H1 (cell line): ENCODE measurements around the gene JAM2. TPM values are rescaled to one million over a fixed set of nuclear protein-coding genes. Genes with fewer than 3 reads are reported as not detected.

Experiments
- CTCF ChIA-PET: fragments of 300-600 bp; sonication (Branson Sonifier 250); formaldehyde crosslinking; loops from one replicate; lab custom pipeline; 2021; ENCODE audit not compliant: partially characterized antibody; lab: Charles Lee
- POLR2A ChIA-PET: fragments of 300-600 bp; sonication (Branson Sonifier 250); formaldehyde crosslinking; loops from one replicate; lab custom pipeline; 2021; ENCODE audit warnings: inconsistent platforms; ENCODE audit not compliant: partially characterized antibody; lab: Charles Lee
- DNase-seq, 2 experiments: peaks; one replicate each; pipeline versions ENCODE4 v3.0.0 to v3.0.0-alpha.2; 2010 to 2022; ENCODE audit warnings: low spot score in 2 of 2, low read depth in 1 of 2, mixed read lengths in 1 of 2
- FAIRE-seq: peaks from 2 replicates; lab custom pipeline; 2011; peaks lifted over from hg19 to GRCh38; lab: Jason Lieb, UNC
- H2AFZ ChIP-seq: 2 replicates; pipeline ENCODE4 v1.8.1; 2012; ENCODE audit warnings: low read length, inconsistent platforms
- H2AK5ac ChIP-seq: 2 replicates; pipeline ENCODE4 v1.6.1; 2013; ENCODE audit warnings: low read depth, low read length
- H2BK120ac ChIP-seq: replicated peaks from 2 replicates; pipeline ENCODE3; 2013; ENCODE audit warnings: low read depth, low read length, inconsistent platforms
- H2BK12ac ChIP-seq: 2 replicates; pipeline ENCODE4 v1.6.1; 2013; ENCODE audit warnings: low read depth, low read length
- H2BK15ac ChIP-seq: 2 replicates; pipeline ENCODE4 v1.6.1; 2013; ENCODE audit warnings: low read length
- H2BK20ac ChIP-seq: 2 replicates; pipeline ENCODE4 v1.6.1; 2013; ENCODE audit warnings: low read length
- H2BK5ac ChIP-seq: 2 replicates; pipeline ENCODE4 v1.6.1; 2013; ENCODE audit warnings: low read depth, low read length
- H3K14ac ChIP-seq: 2 replicates; pipeline ENCODE4 v1.6.1; 2013; ENCODE audit warnings: inconsistent platforms; ENCODE audit not compliant: insufficient read length
- H3K18ac ChIP-seq: 2 replicates; pipeline ENCODE4 v1.6.1; 2013; ENCODE audit warnings: low read length; ENCODE audit errors: extremely low read depth
- H3K23ac ChIP-seq: 2 replicates; pipeline ENCODE4 v1.6.1; 2013; ENCODE audit warnings: inconsistent platforms; ENCODE audit not compliant: insufficient read length
- H3K23me2 ChIP-seq: 2 replicates; pipeline ENCODE4 v1.6.1; 2013; ENCODE audit warnings: low read depth, low read length
- H3K27ac ChIP-seq: 2 replicates; pipeline ENCODE4 v1.6.1; 2011; ENCODE audit warnings: low read depth, low read length, inconsistent platforms
- H3K27me3 ChIP-seq, 4 experiments: replicated peaks in 1 of 4; 1 replicate in 1 of 4; 2 replicates in 3 of 4; pipeline versions ENCODE4 v1.6.1 to v1.8.1; 2011 to 2013; ENCODE audit warnings: low read length in 3 of 4, mild to moderate bottlenecking in 3 of 4, inconsistent platforms in 2 of 4, mixed read lengths in 2 of 4, moderate library complexity in 1 of 4; ENCODE audit not compliant: control insufficient read depth in 3 of 4, insufficient read depth in 3 of 4; ENCODE audit errors: extremely low read depth in 1 of 4
- H3K36me3 ChIP-seq, 4 experiments: 2 replicates each; pipeline versions ENCODE4 v1.6.1 to v1.8.1; 2011 to 2013; ENCODE audit warnings: mild to moderate bottlenecking in 4 of 4, low read length in 3 of 4, moderate library complexity in 2 of 4, control low read depth in 1 of 4, inconsistent platforms in 1 of 4; ENCODE audit not compliant: insufficient read depth in 4 of 4, control insufficient read depth in 2 of 4
- H3K4ac ChIP-seq: replicated peaks from 2 replicates; pipeline ENCODE3; 2013; ENCODE audit warnings: low read length, low read depth, mixed read lengths, inconsistent platforms; ENCODE audit not compliant: insufficient read length
- H3K4me1 ChIP-seq, 4 experiments: replicated peaks in 1 of 4; 1 replicate in 1 of 4; 2 replicates in 3 of 4; pipeline versions ENCODE4 v1.6.1 to v1.8.1; 2011 to 2013; ENCODE audit warnings: low read length in 3 of 4, inconsistent platforms in 2 of 4, mixed read lengths in 1 of 4; ENCODE audit not compliant: insufficient read depth in 4 of 4, control insufficient read depth in 3 of 4
- H3K4me2 ChIP-seq, 2 experiments: 2 replicates each; pipeline versions ENCODE4 v1.6.1 to v1.8.1; 2011 to 2013; ENCODE audit warnings: low read depth in 2 of 2, low read length in 2 of 2, control low read depth in 1 of 2, inconsistent platforms in 1 of 2, mild to moderate bottlenecking in 1 of 2; ENCODE audit not compliant: insufficient read depth in 1 of 2
- H3K4me3 ChIP-seq, 4 experiments: fragments of 200-600, 300-600 bp in 1 of 4; sonication (generic), shearing (Covaris generic), sonication (Bioruptor Twin) in 1 of 4; 2 replicates each; pipeline versions ENCODE4 v1.5.1 to v1.8.1; 2011 to 2016; ENCODE audit warnings: low read length in 4 of 4, low read depth in 3 of 4, control low read depth in 2 of 4, inconsistent platforms in 2 of 4, mild to moderate bottlenecking in 2 of 4, mixed read lengths in 1 of 4, moderate library complexity in 1 of 4; ENCODE audit not compliant: insufficient read depth in 2 of 4; ENCODE audit errors: extremely low read depth in 1 of 4
- H3K56ac ChIP-seq: replicated peaks from 2 replicates; pipeline ENCODE3; 2013; ENCODE audit warnings: low read depth, mild to moderate bottlenecking, mixed read lengths, low read length, inconsistent platforms; ENCODE audit not compliant: insufficient read length
- H3K79me1 ChIP-seq: 2 replicates; pipeline ENCODE4 v1.6.1; 2013; ENCODE audit warnings: low read depth, low read length, control low read depth
- H3K79me2 ChIP-seq, 2 experiments: 2 replicates each; pipeline versions ENCODE4 v1.6.1 to v1.8.1; 2012 to 2013; ENCODE audit warnings: low read length in 2 of 2, mild to moderate bottlenecking in 2 of 2, inconsistent platforms in 1 of 2; ENCODE audit not compliant: insufficient read depth in 2 of 2, control insufficient read depth in 1 of 2
- H3K9ac ChIP-seq, 4 experiments: replicated peaks in 1 of 4; 1 replicate in 1 of 4; 2 replicates in 3 of 4; pipeline versions ENCODE4 v1.6.1 to v1.8.1; 2011 to 2013; ENCODE audit warnings: low read depth in 3 of 4, low read length in 3 of 4, control low read depth in 2 of 4, mild to moderate bottlenecking in 2 of 4, moderate library complexity in 2 of 4, inconsistent platforms in 1 of 4; ENCODE audit errors: extremely low read depth in 1 of 4
- H3K9me3 ChIP-seq, 2 experiments: 2 replicates each; pipeline versions ENCODE4 v1.6.1 to v1.8.1; 2012 to 2013; ENCODE audit warnings: mild to moderate bottlenecking in 2 of 2, moderate library complexity in 2 of 2, control low read depth in 1 of 2, inconsistent platforms in 1 of 2, low read depth in 1 of 2, low read length in 1 of 2, mixed read lengths in 1 of 2; ENCODE audit not compliant: insufficient read depth in 2 of 2
- H4K20me1 ChIP-seq, 2 experiments: replicated peaks in 1 of 2; 2 replicates each; pipeline versions ENCODE3 to v1.8.1; 2011 to 2013; ENCODE audit warnings: inconsistent platforms in 2 of 2, low read length in 2 of 2, mild to moderate bottlenecking in 1 of 2; ENCODE audit not compliant: insufficient read depth in 2 of 2, control insufficient read depth in 1 of 2
- H4K5ac ChIP-seq: 2 replicates; pipeline ENCODE4 v1.6.1; 2013; ENCODE audit warnings: low read length, low read depth, mixed read lengths, inconsistent platforms; ENCODE audit not compliant: insufficient read length
- H4K8ac ChIP-seq: 2 replicates; pipeline ENCODE4 v1.8.0; 2013; ENCODE audit warnings: mild to moderate bottlenecking, moderate library complexity, low read length, inconsistent platforms; ENCODE audit not compliant: insufficient read depth; ENCODE audit errors: extremely low read depth
- H4K91ac ChIP-seq: replicated peaks from 2 replicates; pipeline ENCODE3; 2013; ENCODE audit warnings: low read length, mixed read lengths, inconsistent platforms; ENCODE audit not compliant: insufficient read length
- BRCA1 ChIP-seq: IDR thresholded peaks from 2 replicates; pipeline ENCODE4 v1.6.1; 2012; ENCODE audit warnings: low read depth, low read length, improper control_type of control experiment
- CHD1 ChIP-seq: IDR thresholded peaks from 2 replicates; pipeline ENCODE4 v1.6.1; 2012; ENCODE audit warnings: low read depth, low read length, improper control_type of control experiment
- E2F6 ChIP-seq: IDR thresholded peaks from 2 replicates; pipeline ENCODE4 v1.6.1; 2012; ENCODE audit warnings: inconsistent platforms
- GTF2F1 ChIP-seq: IDR thresholded peaks from 2 replicates; pipeline ENCODE4 v1.6.1; 2012; ENCODE audit warnings: low read depth, low read length, improper control_type of control experiment, borderline replicate concordance
- JUN ChIP-seq: IDR thresholded peaks from 2 replicates; pipeline ENCODE4 v1.6.1; 2011; ENCODE audit warnings: low read depth, mild to moderate bottlenecking, improper control_type of control experiment, low read length
- KDM1A ChIP-seq: fragments of 200-600, 300-600 bp; sonication (generic); IDR thresholded peaks from 2 replicates; pipeline ENCODE4 v1.7.1; 2016; ENCODE audit warnings: mild to moderate bottlenecking, low read length, borderline replicate concordance
- PHF8 ChIP-seq: fragments of 200-600 bp; sonication (generic); conservative IDR thresholded peaks from 2 replicates; pipeline ENCODE4 v1.7.1; 2012; ENCODE audit warnings: low read depth, mild to moderate bottlenecking, inconsistent platforms, low read length, moderate library complexity
- POLR2A ChIP-seq, 2 experiments: IDR thresholded peaks; 1 replicate in 1 of 2; 2 replicates in 1 of 2; pipeline ENCODE4 v1.6.1; 2011; ENCODE audit warnings: low read depth in 2 of 2, low read length in 2 of 2, mild to moderate bottlenecking in 2 of 2; ENCODE audit errors: control extremely low read depth in 1 of 2
- RBBP5 ChIP-seq: IDR thresholded peaks from 2 replicates; pipeline ENCODE4 v1.7.1; 2012; ENCODE audit warnings: low read depth, mild to moderate bottlenecking, inconsistent platforms, low read length, moderate library complexity, borderline replicate concordance
- RNF2 ChIP-seq: fragments of 200-900, 300-1000 bp; sonication (generic); IDR thresholded peaks from 2 replicates; pipeline ENCODE4 v1.7.1; 2016; ENCODE audit warnings: borderline replicate concordance, low read depth, mild to moderate bottlenecking, antibody characterized with exemption, low read length; ENCODE audit not compliant: poor library complexity, severe bottlenecking; ENCODE audit errors: missing control alignments
- RXRA ChIP-seq: IDR thresholded peaks from 2 replicates; pipeline ENCODE4 v1.6.1; 2011; ENCODE audit warnings: low read depth, mild to moderate bottlenecking, low read length, moderate library complexity; ENCODE audit not compliant: insufficient read depth
- SIX5 ChIP-seq: IDR thresholded peaks from 2 replicates; pipeline ENCODE4 v1.6.1; 2011; ENCODE audit warnings: mild to moderate bottlenecking, low read depth, low read length
- WGBS, 2 experiments: shearing (Covaris generic) in 1 of 2; methylation state at CpG; one replicate each; pipeline versions ENCODE4 v1.1.6 to v1.1.7; 2013 to 2015; ENCODE audit warnings: low lambda C conversion rate in 2 of 2, mixed read lengths in 2 of 2, inconsistent platforms in 1 of 2, low coverage in 1 of 2, missing lambda C conversion rate in 1 of 2; ENCODE audit not compliant: insufficient replicate concordance in 2 of 2, insufficient coverage in 1 of 2, insufficient read length in 1 of 2; ENCODE audit errors: extremely low coverage in 1 of 2, missing lambda C conversion rate in 1 of 2; 5-methylcytosine and 5-hydroxymethylcytosine counted together
- polyA plus RNA-seq, 7 experiments: library from polyadenylated mRNA; depleted of rRNA in 3 of 7; stranded (reverse) in 5 of 7; unstranded in 2 of 7; fragments of >200 nt in 5 of 7; fragments of 200-250 nt in 2 of 7; gene quantifications; 1 replicate in 5 of 7; 2 replicates in 1 of 7; 4 replicates in 1 of 7; pipeline versions ENCODE4 v1.2.1 to v1.2.3, GENCODE V29; 2011 to 2013; ENCODE audit warnings: missing spikeins in 2 of 7, mixed read lengths in 2 of 7
- total RNA-seq: library from RNA; stranded (reverse); fragmentation: NEBNext Ultra II Directional; extraction: Animal tissue kit (Norgen Biotek cat#: 25700); gene quantifications from 2 replicates; pipeline ENCODE4 v1.2.1, GENCODE V29; 2021

JAM2 gene
- total and polyA plus RNA-seq, 2 of the 8 experiments (the other 6 are each of a cell fraction or from before 2014, with no cell fraction given), result 4.9 to 9.5 TPM

- WGBS, 2 experiments, result 87% methylated on average over 9 of the region's 9 CpGs; no CpG with 5 or more reads in 1 of the 2 experiments
- no peak for FAIRE-seq
- no peak for TF ChIP-seq SIX5
- no peak for TF ChIP-seq RNF2
- no peak for TF ChIP-seq CHD1
- TF ChIP-seq E2F6, result no peak
- no peak for TF ChIP-seq PHF8
- TF ChIP-seq RBBP5, result no peak
- no peak for TF ChIP-seq JUN
- no peak for TF ChIP-seq GTF2F1
- no peak for TF ChIP-seq KDM1A
- no peak for TF ChIP-seq BRCA1
- TF ChIP-seq RXRA, result no peak
- TF ChIP-seq POLR2A (IDR thresholded peaks at IDR 0.05; ENCODE audit: control extremely low read depth in 1 of 2, low read depth in 2 of 2, low read length in 2 of 2), result no peak
Measured at GRCh38 chr21:25688275-25689155, 49.5 kb downstream of the JAM2 start.

More at GRCh38 chr21:25688275-25689155, 49.5 kb downstream of the JAM2 start:
- H4K20me1 ChIP-seq, result no peaks in the 10 kb centered on the region
- H2BK12ac ChIP-seq, result no peak overlapping the region
- H3K4me3 ChIP-seq, result no peak overlapping the region
- no peaks in the 10 kb centered on the region for H3K27me3 ChIP-seq
- no peak overlapping the region for H2AK5ac ChIP-seq
- H3K9me3 ChIP-seq, result no peaks in the 10 kb centered on the region
- no peak overlapping the region for H3K4me2 ChIP-seq
- no peak for DNase-seq
- H3K79me2 ChIP-seq, result no peaks in the 10 kb centered on the region
- H3K23me2 ChIP-seq, result no peaks in the 10 kb centered on the region
- no peaks in the 10 kb centered on the region for H3K36me3 ChIP-seq
- ChIA-PET POLR2A (no interaction called here), CTCF (interaction anchor here (0.6 to 1.6 kb wide), 2 partner anchors 19 to 268 kb away, joined by 3 to 8 read pairs; no protein-coding TSS in a partner anchor)
- H4K8ac ChIP-seq, result no peak overlapping the region
- H2BK20ac ChIP-seq, result no peak overlapping the region
- no peak overlapping the region for H4K5ac ChIP-seq
- no peak overlapping the region for H3K14ac ChIP-seq
- no peak overlapping the region for H3K27ac ChIP-seq
- no peak overlapping the region for H3K56ac ChIP-seq
- no peak overlapping the region for H2AFZ ChIP-seq
- no peak overlapping the region for H2BK120ac ChIP-seq
- no peak overlapping the region for H3K23ac ChIP-seq
- H2BK5ac ChIP-seq, result no peak overlapping the region
- H3K4me1 ChIP-seq, result no peaks in the 10 kb centered on the region
- no peak overlapping the region for H3K18ac ChIP-seq
- no peak overlapping the region for H3K9ac ChIP-seq
- H2BK15ac ChIP-seq, result no peak overlapping the region
- H4K91ac ChIP-seq, result no peak overlapping the region
- H3K4ac ChIP-seq, result no peak overlapping the region
- no peaks in the 10 kb centered on the region for H3K79me1 ChIP-seq
